DMS79 (cell line): ENCODE data around the gene FATE1.
"Not testable (repeated sequence)": the region's sequence is repeated elsewhere in the genome, so short reads cannot be mapped to it uniquely, and the experiment has no call there.

Source experiments
- DNase-seq: peaks from one replicate; lab custom pipeline; 2025; lab: John Stamatoyannopoulos, UW

Gene FATE1, protein sequence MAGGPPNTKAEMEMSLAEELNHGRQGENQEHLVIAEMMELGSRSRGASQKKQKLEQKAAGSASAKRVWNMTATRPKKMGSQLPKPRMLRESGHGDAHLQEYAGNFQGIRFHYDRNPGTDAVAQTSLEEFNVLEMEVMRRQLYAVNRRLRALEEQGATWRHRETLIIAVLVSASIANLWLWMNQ

GRCh38 chrX:151715752-151716151 lies at the start of gene FATE1:
TSS of gene FATE1 (plus strand) at chrX:151716035. CDS start at chrX:151716120, 85 bp downstream.
- DNase-seq: no peak

DNA sequence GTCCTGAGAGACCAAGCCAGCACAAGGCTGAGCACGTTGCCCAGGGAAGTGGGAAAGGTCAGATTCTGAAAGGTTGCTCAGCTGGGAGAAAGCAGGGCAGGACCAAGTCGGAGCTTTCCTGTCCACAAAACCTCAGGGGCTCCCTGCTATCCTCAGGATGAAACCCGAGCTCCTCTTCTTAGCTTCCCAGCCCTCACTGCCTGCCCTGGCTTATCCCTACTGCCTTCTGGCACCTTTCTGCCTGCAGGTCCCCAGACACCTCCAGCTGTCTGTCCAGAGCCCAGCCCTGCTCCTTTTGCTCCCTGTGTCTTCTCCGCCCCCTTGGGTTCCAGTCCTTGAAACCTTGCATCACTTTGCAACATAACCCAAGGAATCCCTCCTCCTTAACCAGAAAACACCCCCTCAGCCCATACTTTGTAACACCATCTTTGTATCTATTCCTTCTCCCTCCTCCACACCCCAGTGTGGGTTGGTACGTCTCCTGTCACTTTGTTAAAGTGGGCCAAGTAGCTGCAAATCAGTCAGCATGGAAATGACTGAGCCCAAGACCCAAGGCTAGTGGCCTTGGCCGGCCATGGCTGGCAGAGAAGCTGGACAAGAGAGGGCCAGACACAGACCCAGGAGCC lies 40.6 kb upstream of the FATE1 start:
- no peak for DNase-seq

DNA sequence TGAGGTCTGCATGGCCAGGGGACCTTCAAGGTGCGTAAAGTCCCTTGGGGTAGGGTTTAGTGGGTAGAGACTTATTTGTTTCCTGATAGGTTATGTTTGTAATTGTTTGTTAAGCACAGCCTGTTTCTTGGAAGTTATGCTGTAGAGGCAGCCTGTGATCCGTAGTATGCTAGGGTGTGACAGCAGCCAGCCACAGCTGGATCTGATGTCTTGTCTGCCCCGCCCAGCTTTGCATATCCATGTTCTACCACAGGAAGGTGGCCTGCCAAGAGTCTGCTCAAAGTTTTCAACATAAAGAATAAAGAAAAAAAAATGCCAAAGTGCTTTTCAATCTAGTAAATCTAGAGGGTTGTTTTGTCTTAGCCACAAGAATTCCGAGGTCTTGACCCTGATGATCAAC lies 39.6 kb upstream of the FATE1 start:
- no peak for DNase-seq

DNA sequence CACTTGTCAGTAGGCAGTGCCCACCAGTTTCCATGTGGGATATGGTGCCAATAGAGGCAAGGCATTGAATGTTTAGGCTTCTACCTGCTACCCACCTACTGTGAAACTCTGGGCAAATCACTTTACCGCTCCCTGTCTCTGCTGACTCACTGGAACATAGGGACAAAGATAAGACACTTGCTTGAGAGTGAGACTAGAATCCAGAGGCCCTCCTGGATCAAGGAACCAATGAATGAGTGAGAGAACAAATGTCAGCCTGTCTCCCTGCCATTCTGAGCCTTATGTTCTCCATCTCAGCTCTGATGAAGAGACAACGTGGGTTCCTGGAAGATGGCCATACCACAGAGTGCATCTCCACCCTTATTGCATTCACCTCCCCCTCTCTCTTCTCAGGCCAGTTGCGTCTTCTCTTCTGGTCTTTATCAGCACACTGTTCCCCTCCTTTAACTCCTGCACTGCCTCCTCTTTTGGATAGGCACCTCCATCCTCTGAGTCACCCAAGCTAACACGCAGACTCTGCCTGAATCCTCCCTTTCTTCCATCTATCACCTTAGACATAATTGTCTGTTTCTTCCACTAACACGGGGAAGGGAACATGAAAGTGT lies 35.9 kb upstream of the FATE1 start:
- no peak for DNase-seq

DNA sequence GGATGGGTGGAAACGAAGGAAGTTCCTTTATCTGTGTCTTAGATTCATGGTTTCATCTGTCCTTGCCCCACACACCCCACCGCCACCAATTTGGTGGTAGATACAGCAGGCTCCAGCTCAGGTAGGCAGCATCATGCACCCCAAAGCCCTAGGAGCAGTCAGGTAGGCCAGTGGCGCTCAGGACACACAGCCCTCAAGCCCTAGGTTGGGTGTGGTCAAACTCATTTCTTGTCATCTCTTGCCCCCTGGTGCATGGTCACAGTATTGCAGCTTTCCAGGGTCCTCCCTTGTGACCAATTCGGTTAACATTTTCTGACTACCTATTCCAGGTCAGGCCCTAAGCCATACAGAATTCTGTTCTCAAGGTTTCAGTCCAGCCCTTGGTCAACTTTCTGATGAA lies 35.0 kb upstream of the FATE1 start:
- no peak for DNase-seq

DNA sequence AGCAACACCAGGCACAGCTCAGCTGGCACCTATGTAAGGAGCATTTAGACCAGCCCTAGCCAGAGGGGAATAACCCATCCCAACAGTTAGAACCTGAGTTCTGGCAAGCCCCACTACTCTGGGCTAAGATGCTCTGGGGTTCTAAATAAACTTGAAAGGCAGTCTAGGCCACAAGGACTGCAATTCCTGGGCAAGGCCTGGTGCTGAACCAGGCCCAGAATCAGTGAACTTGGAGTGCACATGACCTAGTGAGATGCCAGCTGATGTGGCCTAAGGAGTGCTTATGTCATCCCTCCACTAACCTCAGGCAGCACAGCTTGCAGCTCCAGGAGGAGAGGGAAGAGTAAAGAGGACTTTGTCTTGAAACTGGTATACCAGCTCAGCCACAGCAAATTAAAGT lies 28.2 kb upstream of the FATE1 start:
- no peak for DNase-seq

DNA sequence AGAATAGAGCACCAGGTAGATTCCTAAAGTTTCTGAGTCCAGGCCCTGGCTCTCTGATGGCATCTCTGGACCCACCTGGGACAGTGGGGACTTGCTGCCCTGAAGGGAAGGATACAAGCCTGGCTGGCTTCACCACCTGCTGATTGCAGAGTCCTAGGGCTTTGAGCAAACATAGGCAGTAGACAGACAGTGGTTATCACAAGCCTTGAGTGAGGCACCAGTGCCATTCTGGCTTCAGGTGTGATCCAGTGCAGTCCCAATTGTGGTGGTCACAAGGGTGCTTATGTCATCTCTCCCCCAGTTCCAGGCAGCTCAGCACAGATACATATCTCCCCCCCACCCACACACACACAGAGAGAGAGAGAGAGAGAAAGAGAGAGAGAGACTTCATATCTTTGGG lies 27.1 kb upstream of the FATE1 start:
- DNase-seq: no peak

- DNase-seq: no peak
Measured at GRCh38 chrX:151692825-151693224, 23.0 kb upstream of the FATE1 start.

DNA sequence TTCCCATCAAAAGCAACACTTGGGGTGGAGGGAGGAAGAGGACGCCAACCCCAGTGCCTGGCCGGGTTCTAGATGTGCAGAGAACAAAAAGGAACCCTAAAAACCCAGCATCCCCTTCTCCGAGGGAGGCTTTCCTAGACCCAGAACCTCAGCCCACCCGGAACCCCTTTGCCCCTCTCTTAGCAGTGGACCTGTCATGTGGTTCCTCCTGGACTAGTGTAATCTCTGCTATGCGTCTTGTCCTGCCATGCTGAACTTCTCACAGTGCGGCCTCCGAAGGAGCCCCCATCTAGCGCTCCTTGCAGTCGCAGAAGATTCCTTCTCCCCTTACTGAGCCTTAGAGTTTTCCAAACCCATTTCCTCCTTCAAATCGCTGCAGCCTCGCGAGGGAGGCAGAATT lies 21.7 kb upstream of the FATE1 start:
- no peak for DNase-seq

DNA sequence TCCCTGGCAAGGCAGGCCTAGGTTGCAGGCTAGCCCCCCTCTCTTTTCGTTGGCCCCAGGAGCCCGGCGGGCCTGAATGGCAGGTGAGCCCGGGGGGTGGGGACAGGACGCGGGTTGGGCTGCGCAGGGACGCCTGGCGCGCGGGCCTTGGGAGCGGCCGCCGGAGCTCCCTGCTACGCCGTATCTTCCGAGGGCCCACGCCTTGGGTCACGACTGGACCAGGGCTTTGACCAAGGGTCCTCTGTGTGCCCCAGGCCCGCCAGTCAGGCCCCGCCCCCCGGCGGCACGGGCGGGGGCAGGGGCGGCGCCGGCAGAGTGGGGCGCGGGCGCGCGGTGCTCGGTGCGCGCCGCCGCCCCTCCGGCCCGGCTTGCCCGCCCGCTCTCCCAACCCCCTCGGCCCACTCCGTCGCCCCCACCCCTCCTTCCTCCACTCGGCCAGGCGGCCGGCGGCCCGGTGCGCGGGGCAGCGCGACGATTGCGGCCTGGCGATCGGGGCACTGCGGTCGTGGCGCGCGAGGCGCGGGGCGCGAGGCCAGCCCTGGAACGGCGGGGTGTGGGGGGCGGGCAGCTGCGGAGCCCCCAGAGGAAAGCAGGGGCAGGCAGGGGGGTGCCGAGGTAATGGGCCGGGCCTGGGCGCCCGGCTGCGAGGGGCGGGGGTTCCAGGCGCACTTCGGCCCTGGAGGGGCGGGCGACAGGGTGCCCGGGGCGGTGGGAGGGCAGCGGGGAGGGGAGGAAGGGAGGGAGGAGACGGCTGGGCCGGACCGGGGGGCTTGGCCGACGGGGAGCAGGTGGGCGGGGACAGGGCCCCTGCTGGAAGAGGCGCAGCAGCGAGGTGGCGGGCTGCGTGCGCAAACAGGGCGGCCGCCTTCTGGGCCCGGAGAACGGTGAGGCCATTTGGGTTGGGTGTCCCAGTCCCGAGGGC lies 20.9 kb upstream of the FATE1 start, which contains the start of gene PRRG3:
Gene PRRG3 (plus strand): TSS at position 798 of the 922 bp plus-strand sequence. CDS start 3,357 bp downstream, outside the sequence.
- no peak for DNase-seq

- no peak for DNase-seq
Measured at GRCh38 chrX:151695583-151696340, 20.1 kb upstream of the FATE1 start.

DNA sequence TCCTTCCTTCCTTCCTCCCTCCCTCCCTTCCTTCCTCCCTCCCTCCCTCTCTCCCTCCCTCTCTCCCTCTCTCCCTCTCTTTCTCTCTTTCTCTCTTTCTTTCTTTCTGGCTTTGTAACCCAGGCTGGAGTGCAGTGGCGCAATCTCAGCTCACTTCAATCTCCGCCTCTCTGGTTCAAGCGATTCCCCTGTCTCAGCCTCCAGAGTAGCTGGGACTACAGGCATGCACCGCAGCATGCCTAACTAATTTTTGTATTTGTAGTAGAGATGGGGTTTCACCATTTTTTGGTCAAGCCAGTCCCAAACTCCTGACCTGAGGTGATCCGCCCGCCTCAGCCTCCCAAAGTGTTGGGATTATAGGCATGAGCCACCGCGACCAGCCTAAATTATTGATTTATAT lies 18.8 kb upstream of the FATE1 start:
- not testable (repeated sequence) for DNase-seq

DNA sequence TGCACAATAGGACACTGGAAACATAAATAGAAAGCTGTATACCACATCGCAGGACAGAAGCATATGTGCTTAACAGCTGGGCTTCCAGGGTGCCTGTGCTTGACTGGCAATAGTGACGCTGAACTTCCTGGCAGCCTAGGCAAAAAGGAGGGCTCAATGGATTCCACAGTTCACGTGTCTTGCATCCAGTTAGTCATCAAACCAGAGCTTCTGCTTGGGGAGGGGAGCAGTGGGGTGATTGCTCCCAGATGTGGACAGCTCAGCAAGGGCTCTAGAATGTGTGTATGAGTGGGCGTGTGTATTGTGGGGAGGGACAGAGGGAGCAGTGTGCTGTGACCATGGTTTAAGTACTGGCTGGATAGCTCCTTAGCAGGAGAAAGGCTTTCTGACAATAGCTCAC lies 18.3 kb upstream of the FATE1 start:
- no peak for DNase-seq

DNA sequence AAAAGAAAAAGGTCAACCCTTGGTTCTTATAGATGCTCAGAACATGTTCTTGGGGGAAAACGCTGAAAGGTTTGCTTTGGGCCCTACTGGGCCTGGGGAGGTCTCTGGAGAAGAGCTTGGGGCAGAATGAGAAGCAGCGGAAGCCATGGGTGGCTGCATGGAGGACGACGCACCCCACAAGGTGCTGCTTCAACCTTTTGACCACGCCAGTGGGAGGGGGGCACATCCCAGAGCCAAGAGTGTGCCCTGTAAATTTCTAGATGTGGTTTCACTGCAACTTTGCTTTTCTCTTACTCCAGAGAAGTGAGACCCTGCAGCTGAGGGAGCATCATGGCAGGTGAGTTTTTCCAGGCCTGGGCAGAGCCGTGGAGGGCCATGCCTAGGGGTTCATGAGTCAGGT lies 17.4 kb upstream of the FATE1 start:
- no peak for DNase-seq

DNA sequence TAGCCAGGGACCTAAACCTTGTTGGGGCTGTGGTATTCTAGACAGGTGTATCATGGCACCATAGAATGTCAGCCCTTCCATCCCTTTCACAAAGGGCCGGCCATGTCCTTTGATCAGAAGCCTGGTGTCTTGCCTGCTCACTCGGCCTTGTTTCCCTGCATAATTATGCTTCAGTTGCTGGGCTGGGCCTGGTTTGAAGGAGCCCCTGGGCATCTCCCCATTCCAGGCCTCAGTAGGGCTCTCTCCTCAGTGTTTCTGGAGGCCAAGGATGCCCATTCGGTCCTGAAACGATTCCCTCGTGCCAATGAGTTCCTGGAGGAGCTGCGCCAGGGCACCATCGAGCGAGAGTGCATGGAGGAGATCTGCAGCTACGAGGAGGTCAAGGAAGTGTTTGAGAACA lies 16.1 kb upstream of the FATE1 start:
- no peak for DNase-seq

- no peak for DNase-seq
Measured at GRCh38 chrX:151700581-151700980, 15.3 kb upstream of the FATE1 start.

- no peak for DNase-seq
Measured at GRCh38 chrX:151701071-151701470, 14.8 kb upstream of the FATE1 start.

GRCh38 chrX:151701531-151701930 lies 14.3 kb upstream of the FATE1 start:
- no peak for DNase-seq

GRCh38 chrX:151702026-151702714 lies 13.7 kb upstream of the FATE1 start:
- no peak for DNase-seq

GRCh38 chrX:151702741-151703340 lies 13.0 kb upstream of the FATE1 start:
- no peak for DNase-seq

- DNase-seq: peak; percentile 50
Measured at GRCh38 chrX:151703487-151703886, 12.3 kb upstream of the FATE1 start.
